Stimulated activated CD4-positive, alpha-beta T cell treated with anti-CD3 and anti-CD28 coated beads, Interleukin-1b, Interleukin-23, amount 100 ng/mL, for 1 hour (primary cell): ENCODE results near the gene RADIL.

Experiments used
- DNase-seq, 2 donors: peaks; one replicate each; pipeline ENCODE4 v3.0.0-alpha.2; 2020; ENCODE audit warnings: low read depth in 2 of 2

RADIL gene

DNA sequence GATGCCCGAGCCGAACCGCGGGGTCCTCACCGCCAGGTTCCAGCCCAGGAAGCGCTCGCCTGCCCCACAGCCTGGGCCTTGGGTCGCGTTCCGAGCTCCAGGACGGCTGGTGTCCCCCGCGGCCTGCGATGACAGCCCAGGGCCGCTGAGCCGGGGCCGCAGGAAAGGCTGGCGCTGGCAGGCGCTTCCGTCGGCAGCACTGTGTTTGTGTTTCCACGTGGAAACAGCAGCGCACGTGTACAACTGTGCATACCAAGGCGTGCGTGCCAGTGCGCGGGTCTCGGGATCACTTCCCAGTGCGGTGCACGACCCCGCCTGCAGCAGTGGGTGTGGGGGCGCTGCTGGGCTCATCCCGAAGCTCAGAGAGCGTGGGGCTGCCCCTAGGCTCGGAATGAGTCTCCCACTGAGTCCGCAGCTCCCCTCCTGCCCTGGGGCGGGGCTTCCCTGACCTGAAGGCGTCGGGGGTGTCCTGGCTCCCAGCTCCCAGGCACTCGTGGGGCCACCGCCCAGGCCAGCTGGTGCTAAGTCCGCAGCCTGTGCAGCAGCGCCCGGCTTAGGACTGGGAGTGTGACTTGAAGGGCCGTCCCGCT, 90.9 kb downstream of the RADIL start:
- no peak for DNase-seq

GRCh38 chr7:4791738-4792536, 91.6 kb downstream of the RADIL start:
- DNase-seq: peak; percentile 54 to 73

DNA sequence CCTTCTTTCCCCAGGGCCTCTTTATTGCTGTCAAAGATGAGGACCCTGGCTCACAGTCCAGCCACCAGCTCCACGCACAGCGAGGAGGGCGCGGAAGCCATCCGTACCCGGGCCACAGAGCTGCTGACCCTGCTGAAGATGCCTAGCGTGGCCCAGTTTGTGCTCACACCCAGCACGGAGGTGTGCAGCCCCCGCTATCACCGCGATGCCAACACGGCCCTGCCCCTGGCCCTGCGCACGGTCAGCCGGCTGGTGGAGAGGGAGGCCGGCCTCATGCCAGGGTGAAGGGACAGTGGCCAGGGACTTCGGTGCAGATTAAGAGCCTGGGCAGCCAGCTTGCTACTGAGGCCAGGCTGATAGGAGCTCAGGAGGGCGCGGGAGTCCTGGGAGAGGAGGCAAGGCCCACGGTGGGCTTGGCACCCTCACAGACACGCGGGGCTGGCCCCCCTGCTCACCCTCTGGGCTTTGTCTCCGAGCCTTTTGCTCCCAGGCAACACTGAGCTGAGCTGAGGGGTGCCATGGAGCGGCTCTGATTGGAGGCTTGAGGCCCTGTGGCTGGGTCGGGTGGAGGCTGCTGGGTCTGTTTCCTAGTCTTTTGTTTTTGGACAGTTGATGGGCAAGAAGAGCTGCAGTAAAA, 92.3 kb downstream of the RADIL start:
- DNase-seq: no peak

DNA sequence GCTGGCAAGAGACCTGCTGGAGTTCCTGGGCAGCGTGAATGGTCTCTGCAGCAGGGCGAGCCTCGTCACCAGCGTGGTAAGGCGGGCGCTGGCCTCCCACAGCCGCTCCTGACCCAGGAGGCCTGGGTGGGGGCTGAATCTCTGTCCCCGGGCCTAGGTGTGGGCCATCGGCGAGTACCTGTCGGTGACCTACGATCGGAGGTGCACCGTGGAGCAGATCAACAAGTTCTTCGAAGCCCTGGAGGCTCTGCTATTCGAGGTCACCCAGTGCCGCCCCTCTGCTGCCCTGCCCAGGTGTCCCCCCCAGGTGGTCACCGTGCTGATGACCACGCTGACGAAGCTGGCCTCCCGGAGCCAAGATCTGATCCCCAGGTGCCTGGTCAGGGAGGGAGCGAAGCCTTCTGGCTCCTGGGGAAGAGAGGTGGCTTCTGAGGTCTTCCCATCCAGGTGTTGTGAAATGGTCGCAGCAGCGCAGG, 93.0 kb downstream of the RADIL start:
- DNase-seq: no peak

DNA sequence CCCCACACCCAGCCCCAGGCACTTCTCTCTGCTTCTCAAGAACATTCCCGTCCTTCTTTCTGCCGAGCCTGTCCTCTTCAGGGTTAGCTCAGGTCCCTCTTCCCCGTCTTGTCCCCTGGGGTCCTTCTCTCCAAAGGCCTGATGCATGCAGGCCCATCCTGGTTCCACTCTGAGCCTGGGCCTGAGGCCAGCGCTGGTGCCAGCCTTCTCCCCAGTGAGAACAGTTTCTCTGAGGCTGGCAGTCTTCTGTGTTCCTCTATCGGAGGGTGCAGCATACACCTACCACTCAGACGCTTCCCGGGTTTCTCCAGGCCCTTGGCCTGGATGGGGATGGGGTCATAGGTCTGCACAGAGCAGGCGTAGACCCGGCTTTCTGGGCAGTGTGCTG, 93.4 kb downstream of the RADIL start:
- no peak for DNase-seq

DNA sequence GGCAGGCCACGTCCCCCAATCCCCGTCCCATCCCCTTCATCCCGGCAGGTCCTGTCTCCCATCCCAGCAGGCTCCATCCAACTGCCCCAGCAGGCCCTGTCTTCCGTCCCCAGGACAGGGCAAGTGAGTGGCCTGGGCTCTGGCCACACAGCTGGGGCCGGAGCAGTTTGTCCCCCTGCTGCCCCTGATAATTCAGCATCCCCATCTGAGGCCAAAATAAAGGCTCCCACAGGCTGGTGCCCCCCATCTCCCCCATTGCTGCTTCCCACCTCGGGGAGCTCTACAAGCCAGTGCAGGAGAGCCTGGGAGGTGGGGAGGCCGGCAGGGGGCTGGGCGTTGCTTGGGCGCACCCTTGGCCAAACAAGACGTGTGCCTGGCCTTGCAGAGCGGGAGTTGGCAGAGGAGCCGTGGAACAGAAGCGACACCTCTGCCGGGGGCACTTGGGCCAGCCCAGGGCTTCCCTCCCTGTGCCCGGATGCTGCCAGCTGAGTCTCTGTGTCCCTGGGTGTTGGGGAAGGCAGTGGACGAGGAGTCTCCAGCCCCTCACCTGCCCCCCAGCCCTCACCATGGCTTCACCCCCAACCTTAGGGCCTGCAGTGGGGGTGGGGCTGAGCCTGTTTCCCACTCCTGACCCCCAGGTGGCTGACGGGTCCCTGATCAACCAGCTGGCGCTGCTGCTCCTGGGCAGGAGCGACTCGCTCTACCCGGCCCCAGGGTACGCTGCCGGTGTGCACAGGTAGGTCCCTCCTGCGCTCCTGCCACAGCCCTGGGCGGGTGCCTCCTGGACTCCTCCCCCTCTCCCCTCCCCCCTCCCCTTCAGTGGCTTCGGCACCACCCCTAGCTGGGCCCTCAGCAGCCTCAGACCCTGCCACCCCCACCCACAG, 94.1 kb downstream of the RADIL start:
- DNase-seq: no peak

GRCh38 chr7:4788627-4789189, 94.8 kb downstream of the RADIL start:
- no peak for DNase-seq

DNA sequence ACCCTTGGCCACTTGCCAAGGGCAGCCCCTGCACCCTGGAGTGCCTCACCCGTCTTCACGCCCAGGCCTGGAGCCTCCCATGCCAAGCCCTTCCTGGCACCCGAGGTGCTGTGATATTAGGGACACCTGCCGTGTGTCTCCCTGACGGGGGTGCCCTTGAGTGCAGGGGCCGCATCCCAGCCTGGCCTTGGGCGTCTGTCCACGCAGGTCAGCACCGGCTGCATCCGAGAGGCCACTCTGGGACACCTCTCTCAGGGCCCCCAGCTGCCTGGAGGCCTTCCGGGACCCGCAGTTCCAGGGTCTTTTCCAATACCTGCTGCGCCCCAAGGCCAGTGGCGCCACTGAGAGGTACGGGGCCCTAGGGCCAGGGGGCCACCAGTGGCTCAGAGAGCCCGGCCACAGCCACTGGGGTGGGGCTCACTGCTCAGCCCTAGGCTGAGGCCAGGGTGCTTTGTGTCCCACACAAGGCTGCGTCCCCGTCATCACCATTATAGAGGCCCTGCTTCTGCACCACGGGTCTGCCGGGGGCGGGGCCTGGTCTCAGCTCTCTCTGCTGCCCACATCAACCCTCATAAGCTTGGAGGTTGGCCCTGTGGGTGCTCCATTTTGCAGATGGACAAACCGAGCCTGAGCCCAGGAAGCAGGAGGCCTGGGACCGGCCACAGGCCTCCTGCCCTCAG, 95.4 kb downstream of the RADIL start:
- no peak for DNase-seq

DNA sequence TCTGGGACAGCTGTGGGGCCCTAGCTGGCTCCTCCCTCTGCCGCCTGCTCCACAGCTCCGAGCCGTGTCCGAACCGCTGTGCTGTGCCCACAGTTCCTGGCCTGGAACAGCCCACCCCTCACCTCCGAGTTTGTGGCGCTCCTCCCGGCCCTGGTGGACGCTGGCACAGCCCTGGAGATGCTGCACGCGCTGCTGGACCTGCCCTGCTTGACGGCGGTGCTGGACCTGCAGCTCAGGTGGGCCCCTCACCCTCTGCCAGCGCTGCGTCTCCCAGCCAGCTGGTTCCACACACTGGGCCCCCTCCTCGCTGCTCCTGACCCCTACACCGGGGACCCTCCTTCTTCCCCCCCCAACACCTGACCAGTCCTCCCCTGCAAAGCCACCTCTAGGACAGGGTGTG, 96.0 kb downstream of the RADIL start:
- DNase-seq: no peak

GRCh38 chr7:4786015-4786414, 97.5 kb downstream of the RADIL start:
- no peak for DNase-seq

- DNase-seq: no peak
Measured at GRCh38 chr7:4785371-4785770, 98.1 kb downstream of the RADIL start.

- no peak for DNase-seq
Measured at GRCh38 chr7:4784799-4785198, 98.7 kb downstream of the RADIL start.

DNA sequence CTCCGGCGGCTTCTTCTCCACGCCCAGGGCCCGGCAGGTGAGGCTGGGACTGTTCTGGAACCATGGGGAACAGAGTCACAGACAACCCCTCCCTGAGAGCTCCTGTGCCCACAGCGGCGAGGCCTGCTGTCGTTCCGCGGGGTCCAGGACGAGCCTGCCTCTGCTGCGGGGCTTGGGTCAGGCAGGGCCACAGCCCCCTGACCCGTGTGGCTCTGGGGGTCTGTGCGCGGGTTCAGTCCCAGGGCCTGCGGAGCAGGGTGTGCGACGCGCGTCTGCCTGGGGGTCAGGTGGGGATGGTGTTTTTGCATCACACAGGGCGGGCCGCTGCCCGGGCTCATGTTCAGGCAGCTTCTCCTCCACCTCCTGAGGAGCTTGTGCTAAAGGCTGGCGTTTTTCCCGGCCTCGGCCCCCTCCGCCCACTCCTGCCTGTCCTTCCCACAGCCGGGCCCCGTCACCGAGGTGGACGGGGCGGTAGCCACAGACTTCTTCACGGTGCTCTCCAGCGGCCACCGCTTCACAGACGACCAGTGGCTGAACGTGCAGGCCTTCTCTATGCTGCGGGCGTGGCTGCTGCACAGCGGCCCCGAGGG, 99.7 kb downstream of the RADIL start:
- no peak for DNase-seq

GRCh38 chr7:4783292-4783652, 100.2 kb downstream of the RADIL start:
- DNase-seq: no peak

DNA sequence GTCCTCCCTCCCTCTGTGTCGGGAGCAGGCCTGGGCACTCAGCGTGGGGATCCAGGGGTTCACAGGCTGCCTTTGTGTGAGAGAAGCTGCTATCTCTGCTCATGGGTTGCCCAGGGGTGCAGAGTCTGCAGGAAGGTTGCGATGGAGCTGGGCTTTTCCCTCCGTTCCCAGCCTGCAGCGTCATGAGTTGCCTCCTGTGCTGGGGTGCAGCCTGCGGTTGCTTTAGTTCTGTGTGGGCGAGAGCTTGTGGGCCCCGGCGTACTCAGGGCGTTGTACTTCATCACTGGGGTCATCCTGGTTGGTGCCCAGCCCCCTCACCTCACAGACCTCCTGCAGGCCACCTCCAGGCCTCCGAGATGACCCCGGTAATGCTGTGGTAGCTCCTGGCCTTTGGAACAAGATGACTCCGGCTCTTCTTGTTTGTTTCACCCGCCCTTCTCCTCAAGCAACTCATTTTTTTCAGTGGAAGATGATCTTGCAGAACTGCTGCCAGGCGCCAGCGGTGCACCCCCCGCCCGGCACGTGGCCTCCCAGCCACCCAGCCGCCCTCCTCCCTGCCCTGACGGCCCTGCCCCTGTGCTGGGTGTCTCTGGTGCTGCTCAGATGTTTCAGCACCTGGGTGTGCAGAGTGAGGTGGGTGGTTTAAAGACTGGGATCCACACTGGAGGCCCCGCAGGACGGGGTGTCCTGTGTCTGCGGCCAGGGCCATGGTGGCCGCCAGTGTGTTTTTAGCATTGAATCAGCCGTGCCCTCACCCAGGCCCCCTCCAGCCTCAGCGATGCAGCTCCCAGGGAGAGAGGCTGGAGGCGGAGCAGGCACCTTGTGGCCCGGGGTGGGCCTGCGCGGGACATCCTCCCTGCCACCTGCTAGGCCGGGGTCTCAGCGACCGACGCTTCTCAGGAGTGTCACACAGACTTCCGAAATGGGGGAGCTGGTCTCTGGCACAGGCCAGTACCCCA, 100.9 kb downstream of the RADIL start:
- DNase-seq: no peak

- DNase-seq: no peak
Measured at GRCh38 chr7:4781366-4782069, 102.0 kb downstream of the RADIL start.

- no peak for DNase-seq
Measured at GRCh38 chr7:4779118-4779517, 104.4 kb downstream of the RADIL start.

DNA sequence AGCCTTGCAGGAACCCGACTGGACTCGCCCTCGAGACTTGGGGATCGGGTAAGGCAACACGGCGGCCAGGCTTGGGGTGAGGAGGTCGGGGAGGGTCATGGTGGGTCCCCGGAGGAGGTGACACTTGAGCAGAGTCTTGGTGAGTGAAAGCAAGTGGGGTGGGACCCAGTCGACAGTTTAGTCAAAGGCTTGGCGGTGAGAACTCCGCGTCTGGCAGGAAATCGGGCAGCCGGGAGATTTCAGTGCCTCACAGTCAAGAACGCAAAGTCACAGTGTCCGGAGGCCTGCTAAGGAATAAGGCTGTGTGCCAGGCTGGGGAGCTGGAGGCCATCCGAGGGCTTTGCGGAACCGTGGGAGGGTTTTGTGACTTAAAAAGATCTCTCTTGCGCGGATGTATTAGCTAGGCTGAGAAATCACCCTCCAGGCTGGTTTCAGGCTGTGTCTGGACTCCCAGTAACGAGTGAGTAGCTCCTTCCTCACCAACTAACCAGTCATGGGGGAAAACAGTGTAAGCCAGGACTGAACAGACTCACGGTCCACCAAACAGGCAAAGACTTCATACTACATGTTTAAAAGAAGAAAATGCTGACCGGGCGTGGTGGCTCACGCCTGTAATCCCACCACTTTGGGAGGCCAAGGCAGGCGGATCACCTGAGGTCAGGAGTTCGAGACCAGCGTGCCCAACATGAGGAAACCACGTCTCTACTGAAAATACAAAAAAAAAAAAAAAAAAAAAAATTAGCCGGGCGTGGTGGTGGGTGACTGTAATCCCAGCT, 107.5 kb downstream of the RADIL start:
- no peak for DNase-seq
